Gastroesophageal sphincter (tissue), 3 donors: ENCODE measurements around the gene GABRR3.

Experiments
- EP300 ChIP-seq: sonication (generic); formaldehyde crosslinking; IDR thresholded peaks from one replicate; pipeline ENCODE4 v1.6.1; 2017; ENCODE audit warnings: antibody characterized with exemption, mild to moderate bottlenecking
- POLR2A ChIP-seq, 2 donors: fragments of 450-650 bp; IDR thresholded peaks; one replicate each; pipeline ENCODE4 v1.6.1; 2017; ENCODE audit warnings: antibody characterized with exemption in 2 of 2, mild to moderate bottlenecking in 2 of 2, moderate library complexity in 1 of 2
- POLR2AphosphoS5 ChIP-seq: sonication (generic); formaldehyde crosslinking; IDR thresholded peaks from one replicate; pipeline ENCODE4 v1.6.1; 2017; ENCODE audit warnings: antibody characterized with exemption
- TF ChIP-seq, protein P1 (sequence below), 4 experiments: fragments of 200-600 bp in 2 of 4; fragments of 450-650 bp in 2 of 4; sonication (generic) in 1 of 4; IDR thresholded peaks; one replicate each; pipeline ENCODE4 v1.5.1; 2017 to 2019; ENCODE audit warnings: antibody characterized with exemption in 4 of 4, mild to moderate bottlenecking in 2 of 4, moderate library complexity in 2 of 4

DNA sequence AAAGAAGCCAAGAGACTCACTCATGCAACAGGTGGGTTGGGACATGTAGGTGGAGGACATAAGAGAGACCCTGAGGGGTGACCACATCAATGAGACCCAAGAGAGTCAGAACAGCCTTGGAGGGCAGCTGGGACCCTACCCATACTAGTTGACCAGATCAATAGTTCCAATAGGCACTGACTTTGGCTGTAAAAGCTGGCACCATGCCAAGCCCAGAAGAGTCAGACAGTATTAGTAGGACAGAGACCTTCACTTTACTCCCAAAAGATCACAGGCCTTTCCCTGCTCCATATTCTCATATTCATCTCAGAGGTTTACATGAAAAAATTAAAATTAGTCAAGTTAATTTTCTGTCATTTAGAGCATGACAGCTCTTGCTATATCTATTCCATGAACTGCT lies 20.9 kb upstream of the GABRR3 start:
- TF ChIP-seq, protein P1, sequence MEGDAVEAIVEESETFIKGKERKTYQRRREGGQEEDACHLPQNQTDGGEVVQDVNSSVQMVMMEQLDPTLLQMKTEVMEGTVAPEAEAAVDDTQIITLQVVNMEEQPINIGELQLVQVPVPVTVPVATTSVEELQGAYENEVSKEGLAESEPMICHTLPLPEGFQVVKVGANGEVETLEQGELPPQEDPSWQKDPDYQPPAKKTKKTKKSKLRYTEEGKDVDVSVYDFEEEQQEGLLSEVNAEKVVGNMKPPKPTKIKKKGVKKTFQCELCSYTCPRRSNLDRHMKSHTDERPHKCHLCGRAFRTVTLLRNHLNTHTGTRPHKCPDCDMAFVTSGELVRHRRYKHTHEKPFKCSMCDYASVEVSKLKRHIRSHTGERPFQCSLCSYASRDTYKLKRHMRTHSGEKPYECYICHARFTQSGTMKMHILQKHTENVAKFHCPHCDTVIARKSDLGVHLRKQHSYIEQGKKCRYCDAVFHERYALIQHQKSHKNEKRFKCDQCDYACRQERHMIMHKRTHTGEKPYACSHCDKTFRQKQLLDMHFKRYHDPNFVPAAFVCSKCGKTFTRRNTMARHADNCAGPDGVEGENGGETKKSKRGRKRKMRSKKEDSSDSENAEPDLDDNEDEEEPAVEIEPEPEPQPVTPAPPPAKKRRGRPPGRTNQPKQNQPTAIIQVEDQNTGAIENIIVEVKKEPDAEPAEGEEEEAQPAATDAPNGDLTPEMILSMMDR (IDR thresholded peaks at IDR 0.05): no peak
- no peak for TF ChIP-seq POLR2A (IDR thresholded peaks at IDR 0.05)
- no peak for TF ChIP-seq EP300
- no peak for TF ChIP-seq POLR2AphosphoS5
